MM.1S (cell line): Measurements from ENCODE around the gene OAS2.

ENCODE experiments used
- DNase-seq: peaks from one replicate; pipeline ENCODE4 v3.0.0-alpha.2; 2015
- H2AFZ ChIP-seq: fragments of 300-600 bp; sonication (generic); 2 replicates; pipeline ENCODE4 v1.6.0; 2016; ENCODE audit warnings: antibody characterized with exemption, low read length
- H3F3A ChIP-seq: fragments of 300-600 bp; sonication (generic); 2 replicates; pipeline ENCODE4 v1.6.1; 2016; ENCODE audit warnings: mild to moderate bottlenecking, antibody characterized with exemption, low read length, moderate library complexity, mixed read lengths; ENCODE audit not compliant: insufficient read depth
- H3K27ac ChIP-seq: fragments of 300-600 bp; sonication (generic); 2 replicates; pipeline ENCODE4 v1.5.1; 2016; ENCODE audit warnings: mild to moderate bottlenecking, low read length
- H3K27me3 ChIP-seq: fragments of 300-600 bp; sonication (generic); replicated peaks from 2 replicates; pipeline ENCODE4 v1.6.0; 2016; ENCODE audit warnings: low read length; ENCODE audit not compliant: insufficient read depth
- H3K36me3 ChIP-seq: fragments of 300-600 bp; sonication (generic); replicated peaks from 2 replicates; pipeline ENCODE4 v1.6.1; 2016; ENCODE audit warnings: mild to moderate bottlenecking, low read length, mixed read lengths; ENCODE audit not compliant: insufficient read depth
- H3K4me1 ChIP-seq: fragments of 300-600 bp; sonication (generic); 2 replicates; pipeline ENCODE4 v1.6.1; 2016; ENCODE audit warnings: low read length, mixed read lengths
- H3K4me2 ChIP-seq: fragments of 300-600 bp; sonication (generic); 2 replicates; pipeline ENCODE4 v1.6.0; 2016; ENCODE audit warnings: low read depth, low read length
- H3K4me3 ChIP-seq: fragments of 300-600 bp; sonication (generic); 2 replicates; pipeline ENCODE4 v1.5.1; 2016; ENCODE audit warnings: low read length, mixed read lengths
- H3K79me2 ChIP-seq: fragments of 300-600 bp; sonication (generic); 2 replicates; pipeline ENCODE4 v1.6.1; 2016; ENCODE audit warnings: mixed run types, low read length, mixed read lengths
- H3K9ac ChIP-seq: fragments of 300-600 bp; sonication (generic); 2 replicates; pipeline ENCODE4 v1.6.1; 2016; ENCODE audit warnings: low read length, mixed read lengths
- H3K9me2 ChIP-seq: fragments of 300-600 bp; sonication (generic); replicated peaks from 2 replicates; pipeline ENCODE4 v1.6.1; 2016; ENCODE audit warnings: mild to moderate bottlenecking, low read length, mixed read lengths; ENCODE audit not compliant: insufficient read depth
- H3K9me3 ChIP-seq: fragments of 300-600 bp; sonication (generic); replicated peaks from 2 replicates; pipeline ENCODE4 v1.6.1; 2016; ENCODE audit warnings: mild to moderate bottlenecking, low read length, mixed read lengths; ENCODE audit not compliant: insufficient read depth
- H4K20me1 ChIP-seq: fragments of 300-600 bp; sonication (generic); 2 replicates; pipeline ENCODE4 v1.6.1; 2016; ENCODE audit warnings: mild to moderate bottlenecking, low read length, moderate library complexity, mixed read lengths; ENCODE audit not compliant: insufficient read depth
- EZH2 ChIP-seq: fragments of 300-600 bp; sonication (generic); optimal IDR thresholded peaks from 2 replicates; pipeline ENCODE3; 2017; ENCODE audit warnings: low read depth, mild to moderate bottlenecking, antibody characterized with exemption, low read length, mixed read lengths
- EZH2phosphoT487 ChIP-seq: fragments of 300-600 bp; sonication (generic); IDR thresholded peaks from 2 replicates; pipeline ENCODE4 v1.6.1; 2018; ENCODE audit warnings: antibody characterized with exemption, low read length
- TF ChIP-seq, protein P1 (sequence below): fragments of 300-600 bp; sonication (generic); IDR thresholded peaks from 2 replicates; pipeline ENCODE4 v1.5.1; 2016; ENCODE audit warnings: antibody characterized with exemption, low read length, mixed read lengths

The OAS2 gene

DNA sequence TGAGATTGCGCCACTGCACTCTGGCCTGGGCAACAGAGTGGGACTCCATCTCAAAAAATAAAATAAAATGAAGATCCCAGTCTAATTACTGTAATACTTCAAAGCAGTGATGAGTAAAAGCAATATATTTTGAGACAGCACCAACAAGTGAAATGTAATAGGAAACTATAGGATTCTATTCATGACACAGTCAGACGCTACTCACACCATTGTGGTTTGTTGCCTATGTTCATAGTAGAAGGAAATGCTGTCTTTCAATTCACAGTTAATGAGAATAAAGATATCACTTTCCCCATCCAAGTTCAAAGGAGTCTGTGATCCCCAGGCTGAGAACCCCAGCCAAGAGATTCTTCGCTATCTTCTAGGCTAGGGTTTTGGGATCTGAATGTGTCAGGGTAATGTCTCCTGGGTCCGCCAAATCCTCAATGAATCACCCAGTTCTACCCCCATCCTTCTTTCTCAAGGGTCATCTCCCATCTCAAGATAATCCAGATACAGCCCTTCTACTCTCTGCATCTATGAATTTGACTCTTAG is 61.7 kb downstream of the OAS2 start:
- no peaks in the 10 kb centered on the region for H4K20me1 ChIP-seq
- H3K27ac ChIP-seq, result no peak overlapping the region
- H3K79me2 ChIP-seq, result no peaks in the 10 kb centered on the region
- no peak overlapping the region for H3K4me3 ChIP-seq
- no peaks in the 10 kb centered on the region for H3K36me3 ChIP-seq
- TF ChIP-seq EZH2phosphoT487 (no peak), EZH2 (no peak)
- TF ChIP-seq, protein P1, sequence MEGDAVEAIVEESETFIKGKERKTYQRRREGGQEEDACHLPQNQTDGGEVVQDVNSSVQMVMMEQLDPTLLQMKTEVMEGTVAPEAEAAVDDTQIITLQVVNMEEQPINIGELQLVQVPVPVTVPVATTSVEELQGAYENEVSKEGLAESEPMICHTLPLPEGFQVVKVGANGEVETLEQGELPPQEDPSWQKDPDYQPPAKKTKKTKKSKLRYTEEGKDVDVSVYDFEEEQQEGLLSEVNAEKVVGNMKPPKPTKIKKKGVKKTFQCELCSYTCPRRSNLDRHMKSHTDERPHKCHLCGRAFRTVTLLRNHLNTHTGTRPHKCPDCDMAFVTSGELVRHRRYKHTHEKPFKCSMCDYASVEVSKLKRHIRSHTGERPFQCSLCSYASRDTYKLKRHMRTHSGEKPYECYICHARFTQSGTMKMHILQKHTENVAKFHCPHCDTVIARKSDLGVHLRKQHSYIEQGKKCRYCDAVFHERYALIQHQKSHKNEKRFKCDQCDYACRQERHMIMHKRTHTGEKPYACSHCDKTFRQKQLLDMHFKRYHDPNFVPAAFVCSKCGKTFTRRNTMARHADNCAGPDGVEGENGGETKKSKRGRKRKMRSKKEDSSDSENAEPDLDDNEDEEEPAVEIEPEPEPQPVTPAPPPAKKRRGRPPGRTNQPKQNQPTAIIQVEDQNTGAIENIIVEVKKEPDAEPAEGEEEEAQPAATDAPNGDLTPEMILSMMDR, result no peak
- DNase-seq, result no peak
- H3K4me1 ChIP-seq, result no peaks in the 10 kb centered on the region
- H2AFZ ChIP-seq, result no peak overlapping the region
- no peaks in the 10 kb centered on the region for H3K27me3 ChIP-seq
- no peaks in the 10 kb centered on the region for H3K9me2 ChIP-seq
- H3K4me2 ChIP-seq, result no peak overlapping the region
- H3K9ac ChIP-seq, result no peak overlapping the region
- no peaks in the 10 kb centered on the region for H3F3A ChIP-seq
- no peaks in the 10 kb centered on the region for H3K9me3 ChIP-seq

DNA sequence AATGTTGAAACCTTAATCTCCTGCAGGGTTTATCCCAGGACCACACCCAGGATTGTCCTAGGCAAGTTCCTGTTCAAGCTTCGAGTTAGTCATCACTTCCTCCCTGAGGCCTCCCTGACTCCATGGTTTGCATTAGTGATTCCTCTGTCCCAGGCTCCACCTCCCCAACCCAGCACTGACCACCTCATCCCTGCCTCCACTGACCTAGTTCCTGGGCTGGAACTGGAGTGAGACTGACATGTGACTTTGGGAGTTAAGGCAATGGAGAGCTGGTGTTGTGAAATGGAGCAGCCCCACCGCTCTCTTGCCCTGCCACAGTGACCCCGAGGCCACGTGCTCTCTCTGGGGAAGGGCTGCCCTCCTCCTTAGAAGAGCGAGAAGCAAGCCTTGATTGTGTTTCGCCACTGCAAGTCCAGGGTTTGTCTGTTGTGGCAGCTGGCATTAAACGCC is 62.4 kb downstream of the OAS2 start:
- no peak overlapping the region for H3K4me2 ChIP-seq
- no peaks in the 10 kb centered on the region for H3K27me3 ChIP-seq
- H3K79me2 ChIP-seq, result no peaks in the 10 kb centered on the region
- no peaks in the 10 kb centered on the region for H3F3A ChIP-seq
- H4K20me1 ChIP-seq, result no peaks in the 10 kb centered on the region
- H2AFZ ChIP-seq, result no peak overlapping the region
- no peaks in the 10 kb centered on the region for H3K9me3 ChIP-seq
- H3K4me1 ChIP-seq, result no peaks in the 10 kb centered on the region
- TF ChIP-seq EZH2, result no peak
- TF ChIP-seq, protein P1, result no peak
- TF ChIP-seq EZH2phosphoT487, result no peak
- DNase-seq, result no peak
- no peaks in the 10 kb centered on the region for H3K9me2 ChIP-seq
- no peak overlapping the region for H3K4me3 ChIP-seq
- H3K27ac ChIP-seq, result no peak overlapping the region
- no peaks in the 10 kb centered on the region for H3K36me3 ChIP-seq
- no peak overlapping the region for H3K9ac ChIP-seq

DNA sequence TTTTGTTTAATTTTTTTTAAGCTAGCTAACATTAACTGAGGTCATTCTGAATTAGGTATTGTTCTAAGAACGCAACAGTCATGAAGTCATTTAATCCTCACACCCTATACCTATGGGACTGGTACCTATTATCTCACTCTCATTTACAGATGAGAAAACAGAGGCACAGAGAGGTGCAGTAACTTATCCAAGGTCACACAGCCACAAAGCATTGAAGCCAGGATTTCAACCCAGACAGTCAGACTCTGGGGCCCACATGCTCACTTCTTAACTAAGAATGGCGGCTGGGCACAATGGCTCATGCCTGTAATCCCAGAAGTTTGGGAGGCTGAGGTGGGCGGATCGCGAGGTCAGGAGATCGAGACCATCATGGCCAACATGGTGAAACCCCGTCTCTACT is 63.2 kb downstream of the OAS2 start:
- no peaks in the 10 kb centered on the region for H3K27me3 ChIP-seq
- DNase-seq, result no peak
- H3K27ac ChIP-seq, result no peak overlapping the region
- H3K9ac ChIP-seq, result no peak overlapping the region
- no peaks in the 10 kb centered on the region for H3K79me2 ChIP-seq
- no peak overlapping the region for H3K4me3 ChIP-seq
- H2AFZ ChIP-seq, result no peak overlapping the region
- H4K20me1 ChIP-seq, result no peaks in the 10 kb centered on the region
- no peak for TF ChIP-seq EZH2phosphoT487
- TF ChIP-seq EZH2, result no peak
- TF ChIP-seq, protein P1, result no peak
- no peak overlapping the region for H3K4me2 ChIP-seq
- H3K9me2 ChIP-seq, result no peaks in the 10 kb centered on the region
- no peaks in the 10 kb centered on the region for H3K36me3 ChIP-seq
- no peaks in the 10 kb centered on the region for H3F3A ChIP-seq
- H3K4me1 ChIP-seq, result no peaks in the 10 kb centered on the region
- H3K9me3 ChIP-seq, result no peaks in the 10 kb centered on the region
